ENCODE results near the gene E2F2. TPM values are rescaled to one million over a fixed set of nuclear protein-coding genes. Genes with fewer than 3 reads are reported as not detected.
A peak's percentile ranks its signal among the peaks of the same experiment; 100 is the strongest.

E2F2 gene
- total RNA-seq, 1 donor from 2014 or later: 23.5 TPM

DNA sequence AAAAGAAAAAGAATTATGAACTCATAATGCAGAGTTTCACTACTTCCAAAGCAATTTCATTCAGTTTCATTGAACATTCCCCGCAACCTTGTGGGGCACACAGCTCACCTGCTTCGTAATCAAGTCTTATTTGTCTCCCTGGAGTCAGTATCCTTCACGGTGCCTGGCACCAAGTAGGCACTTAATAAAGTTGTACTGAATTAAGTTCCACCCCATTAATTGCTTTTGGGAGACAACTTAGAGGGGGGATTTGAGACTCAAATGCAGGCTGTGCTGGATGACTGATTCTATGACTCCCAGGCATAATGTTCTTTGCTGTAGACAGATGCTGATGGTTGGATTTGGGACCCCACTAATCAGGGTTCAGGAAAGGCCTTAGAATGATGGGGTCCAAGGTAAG, 34.7 kb upstream of the E2F2 start:
- H3K4me1 Mint-ChIP-seq: peaks cover 78% of the 10 kb centered on the region
- no peaks in the 10 kb centered on the region for H3K36me3 Mint-ChIP-seq (ENCODE audit: low read depth)
- H3K4me3 Mint-ChIP-seq: peak overlapping the region; percentile 81
- peaks cover 5% of the 10 kb centered on the region for H3K27me3 Mint-ChIP-seq (ENCODE audit: low read depth)
- TF ChIP-seq, protein P1, sequence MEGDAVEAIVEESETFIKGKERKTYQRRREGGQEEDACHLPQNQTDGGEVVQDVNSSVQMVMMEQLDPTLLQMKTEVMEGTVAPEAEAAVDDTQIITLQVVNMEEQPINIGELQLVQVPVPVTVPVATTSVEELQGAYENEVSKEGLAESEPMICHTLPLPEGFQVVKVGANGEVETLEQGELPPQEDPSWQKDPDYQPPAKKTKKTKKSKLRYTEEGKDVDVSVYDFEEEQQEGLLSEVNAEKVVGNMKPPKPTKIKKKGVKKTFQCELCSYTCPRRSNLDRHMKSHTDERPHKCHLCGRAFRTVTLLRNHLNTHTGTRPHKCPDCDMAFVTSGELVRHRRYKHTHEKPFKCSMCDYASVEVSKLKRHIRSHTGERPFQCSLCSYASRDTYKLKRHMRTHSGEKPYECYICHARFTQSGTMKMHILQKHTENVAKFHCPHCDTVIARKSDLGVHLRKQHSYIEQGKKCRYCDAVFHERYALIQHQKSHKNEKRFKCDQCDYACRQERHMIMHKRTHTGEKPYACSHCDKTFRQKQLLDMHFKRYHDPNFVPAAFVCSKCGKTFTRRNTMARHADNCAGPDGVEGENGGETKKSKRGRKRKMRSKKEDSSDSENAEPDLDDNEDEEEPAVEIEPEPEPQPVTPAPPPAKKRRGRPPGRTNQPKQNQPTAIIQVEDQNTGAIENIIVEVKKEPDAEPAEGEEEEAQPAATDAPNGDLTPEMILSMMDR (conservative IDR thresholded peaks at IDR 0.05): no peak
- no peaks in the 10 kb centered on the region for H3K9me3 Mint-ChIP-seq
- DNase-seq (ENCODE audit: low read depth, low spot score): no peak
- no peak overlapping the region for H3K27ac Mint-ChIP-seq (ENCODE audit: unreplicated experiment)

DNA sequence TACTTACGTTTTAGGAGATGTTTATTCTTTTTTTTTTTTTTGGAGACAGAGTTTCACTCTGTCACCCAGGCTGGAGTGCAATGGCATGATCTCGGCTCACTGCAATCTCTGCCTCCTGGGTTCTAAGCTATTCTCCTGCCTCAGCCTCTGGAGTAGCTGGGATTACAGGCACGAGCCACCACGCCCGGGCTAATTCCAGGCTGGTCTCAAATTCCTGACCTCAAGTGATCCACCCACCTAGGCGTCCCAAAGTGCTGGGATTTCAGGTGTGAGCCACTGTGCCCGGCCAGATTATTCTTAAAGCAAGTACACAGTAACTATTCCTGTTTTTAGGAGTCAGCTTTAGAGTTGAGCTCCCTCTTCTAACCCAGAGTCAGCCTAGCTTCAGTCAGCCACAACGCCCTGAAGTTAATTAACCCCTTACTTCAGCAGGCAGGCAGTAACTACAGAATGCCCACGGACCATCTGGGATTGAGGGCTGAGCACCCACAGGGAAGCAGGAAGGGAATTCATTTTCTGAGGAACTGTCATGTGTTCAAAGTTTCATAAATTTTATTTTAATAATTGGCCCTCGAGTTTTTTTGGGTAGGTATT, 33.6 kb upstream of the E2F2 start:
- TF ChIP-seq, protein P1 (conservative IDR thresholded peaks at IDR 0.05): no peak
- no peak for DNase-seq (ENCODE audit: low read depth, low spot score)
- no peaks in the 10 kb centered on the region for H3K9me3 Mint-ChIP-seq
- H3K4me1 Mint-ChIP-seq: peaks cover 82% of the 10 kb centered on the region
- H3K27ac Mint-ChIP-seq (ENCODE audit: unreplicated experiment): peak overlapping the region; percentile 31
- peak overlapping the region; percentile 56 for H3K4me3 Mint-ChIP-seq
- no peaks in the 10 kb centered on the region for H3K36me3 Mint-ChIP-seq (ENCODE audit: low read depth)
- peaks cover 11% of the 10 kb centered on the region for H3K27me3 Mint-ChIP-seq (ENCODE audit: low read depth)

DNA sequence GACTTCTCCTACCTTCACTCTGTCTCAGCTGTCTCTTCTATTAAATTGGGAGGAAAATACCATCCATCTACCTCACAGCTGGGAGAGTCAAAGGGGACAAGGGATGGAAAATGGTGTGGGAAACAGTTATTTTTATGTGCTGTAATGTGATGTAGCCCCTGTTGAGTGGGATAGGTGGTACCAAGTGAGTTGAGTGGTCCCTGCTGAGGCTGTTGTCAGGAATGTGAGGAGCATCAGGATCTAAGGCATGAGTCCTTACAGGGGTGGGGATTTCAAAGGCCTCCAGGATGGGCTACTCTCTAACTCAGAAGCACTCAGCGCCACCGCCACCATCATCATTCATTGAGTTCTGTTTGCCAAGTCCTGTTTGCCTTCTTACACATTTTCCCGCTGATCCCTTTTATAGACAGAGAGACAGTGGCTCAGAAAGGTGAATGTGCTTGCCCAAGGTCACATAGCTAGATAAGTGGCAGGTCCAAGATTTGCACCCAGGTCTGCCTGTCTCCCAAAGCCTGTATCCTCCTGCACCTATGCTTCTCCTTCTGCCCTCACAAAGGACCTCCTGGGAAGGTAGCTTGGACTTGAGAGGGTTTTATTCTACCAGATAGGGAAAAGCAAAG, 32.8 kb upstream of the E2F2 start:
- H3K27ac Mint-ChIP-seq (ENCODE audit: unreplicated experiment): no peak overlapping the region
- no peaks in the 10 kb centered on the region for H3K36me3 Mint-ChIP-seq (ENCODE audit: low read depth)
- H3K4me1 Mint-ChIP-seq: peaks cover 79% of the 10 kb centered on the region
- TF ChIP-seq, protein P1 (conservative IDR thresholded peaks at IDR 0.05): no peak
- H3K27me3 Mint-ChIP-seq (ENCODE audit: low read depth): peaks cover 18% of the 10 kb centered on the region
- H3K4me3 Mint-ChIP-seq: peak overlapping the region; percentile 65
- no peak for DNase-seq (ENCODE audit: low read depth, low spot score)
- no peaks in the 10 kb centered on the region for H3K9me3 Mint-ChIP-seq

DNA sequence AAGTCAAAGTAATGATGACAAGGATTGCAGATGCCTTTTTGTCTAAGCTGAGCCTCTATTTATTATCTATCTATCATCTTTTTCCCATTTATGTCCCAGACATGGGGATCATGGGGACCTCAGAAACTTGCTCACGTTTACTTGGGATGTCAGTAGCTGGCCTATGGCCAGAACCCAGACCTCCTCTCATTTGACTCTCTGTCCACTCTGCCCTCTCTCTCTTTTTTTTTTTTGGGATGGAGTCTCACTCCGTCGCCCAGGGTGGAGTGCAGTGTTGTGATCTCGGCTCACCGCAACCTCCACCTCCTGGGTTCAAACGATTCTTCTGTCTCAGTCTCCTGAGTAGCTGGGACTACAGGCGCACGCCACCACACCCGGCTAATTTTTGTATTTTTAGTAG, 32.0 kb upstream of the E2F2 start:
- H3K4me1 Mint-ChIP-seq: peaks cover 76% of the 10 kb centered on the region
- H3K36me3 Mint-ChIP-seq (ENCODE audit: low read depth): no peaks in the 10 kb centered on the region
- no peak overlapping the region for H3K27ac Mint-ChIP-seq (ENCODE audit: unreplicated experiment)
- H3K9me3 Mint-ChIP-seq: no peaks in the 10 kb centered on the region
- TF ChIP-seq, protein P1 (conservative IDR thresholded peaks at IDR 0.05): no peak
- peak overlapping the region; percentile 60 for H3K4me3 Mint-ChIP-seq
- DNase-seq (ENCODE audit: low read depth, low spot score): no peak
- H3K27me3 Mint-ChIP-seq (ENCODE audit: low read depth): peaks cover 27% of the 10 kb centered on the region

DNA sequence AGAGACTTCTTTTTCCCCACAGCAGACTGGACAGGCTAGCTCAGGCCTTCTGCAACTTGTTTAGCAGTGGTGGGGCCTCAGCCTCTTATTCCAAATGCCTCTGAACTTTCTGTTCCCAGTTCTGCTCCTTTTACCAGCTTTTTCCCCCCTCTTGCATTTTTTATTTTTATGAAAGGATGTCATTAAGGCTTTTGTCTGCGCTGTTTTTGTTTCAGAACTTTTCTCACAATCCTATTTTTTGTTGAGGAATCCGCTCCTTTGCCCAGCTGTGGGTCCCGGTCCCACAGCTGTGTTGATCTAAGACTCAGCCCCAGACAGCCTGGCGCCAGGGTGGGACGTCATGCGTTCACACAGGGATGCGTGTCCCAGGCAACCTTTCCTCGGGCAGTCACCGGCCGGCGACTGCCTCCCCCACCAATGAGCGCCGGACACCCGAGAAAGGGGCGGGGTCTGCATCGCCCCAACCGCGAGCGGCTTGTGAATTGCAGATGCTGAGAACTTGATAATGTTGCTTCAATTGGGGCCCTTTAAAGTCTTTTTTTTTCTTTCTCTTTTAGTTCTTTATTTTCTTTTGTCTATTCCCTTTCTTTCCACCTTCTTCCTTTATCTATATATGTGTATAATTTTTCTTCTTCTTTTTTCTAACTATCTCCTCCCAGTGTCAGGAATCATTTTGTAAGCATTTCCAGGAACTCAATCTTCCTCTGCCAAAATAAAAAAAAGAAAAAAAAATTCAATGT, 31.3 kb upstream of the E2F2 start:
- Mint-ChIP-seq H3K4me1 (peaks cover 77% of the 10 kb centered on the region), H3K4me3 (peak overlapping the region; percentile 82), H3K27me3 (ENCODE audit: low read depth) (peaks cover 34% of the 10 kb centered on the region), H3K27ac (ENCODE audit: unreplicated experiment) (peak overlapping the region; percentile 91), H3K36me3 (ENCODE audit: low read depth) (no peaks in the 10 kb centered on the region), H3K9me3 (no peaks in the 10 kb centered on the region)
- TF ChIP-seq, protein P1 (conservative IDR thresholded peaks at IDR 0.05): no peak
- DNase-seq (ENCODE audit: low read depth, low spot score): peak; percentile 84

Data from neural crest cell (in vitro differentiated cells).